WTC11 (cell line): ENCODE measurements around the gene VSX1. TPM values are rescaled to one million over a fixed set of nuclear protein-coding genes. Genes with fewer than 3 reads are reported as not detected.

Experiments used
- ATAC-seq: fragments of 200-7000 bp; cut with Tn5 transposase; 2 replicates; pipeline ENCODE4 v1.10.0; 2021; ENCODE audit warnings: mild to moderate bottlenecking, moderate library complexity
- CTCF ChIA-PET: fragments of 300-600 bp; sonication (Branson Sonifier 250); formaldehyde crosslinking; loops from one replicate; lab custom pipeline; 2021; ENCODE audit warnings: antibody characterized with exemption; lab: Charles Lee
- POLR2A ChIA-PET: fragments of 350-600 bp; sonication (Branson Sonifier 250); formaldehyde crosslinking; loops from one replicate; lab custom pipeline; 2021; ENCODE audit warnings: antibody characterized with exemption; lab: Charles Lee
- DNase-seq: peaks from one replicate; pipeline ENCODE4 v3.0.0; 2021; ENCODE audit warnings: low spot score
- H3K27ac Mint-ChIP-seq: 2 replicates; pipeline ENCODE4 v1.8.0; 2021; ENCODE audit warnings: mixed read lengths
- H3K27me3 Mint-ChIP-seq: 2 replicates; pipeline ENCODE4 v1.8.0; 2021; ENCODE audit warnings: low read depth, mild to moderate bottlenecking, moderate library complexity, mixed read lengths
- H3K36me3 Mint-ChIP-seq: 2 replicates; pipeline ENCODE4 v1.8.0; 2021; ENCODE audit warnings: mixed read lengths
- H3K4me1 Mint-ChIP-seq: 2 replicates; pipeline ENCODE4 v1.8.0; 2022; ENCODE audit warnings: mixed read lengths
- H3K4me3 Mint-ChIP-seq: 2 replicates; pipeline ENCODE4 v1.8.0; 2021; ENCODE audit warnings: mild to moderate bottlenecking, moderate library complexity, mixed read lengths
- H3K9me3 Mint-ChIP-seq: 2 replicates; pipeline ENCODE4 v1.8.0; 2021; ENCODE audit warnings: mixed read lengths
- E2F5 ChIP-seq: sonication (generic); formaldehyde crosslinking; IDR thresholded peaks from 2 replicates; pipeline ENCODE4 v1.8.1; 2022; ENCODE audit warnings: mild to moderate bottlenecking, moderate library complexity, missing genetic modification reagents
- ELF4 ChIP-seq: sonication (generic); formaldehyde crosslinking; IDR thresholded peaks from 2 replicates; pipeline ENCODE4 v1.8.1; 2022; ENCODE audit warnings: low read depth, mild to moderate bottlenecking, moderate library complexity, missing genetic modification reagents
- ESRRA ChIP-seq: sonication (generic); formaldehyde crosslinking; IDR thresholded peaks from 2 replicates; pipeline ENCODE4 v1.8.1; 2022; ENCODE audit warnings: mild to moderate bottlenecking, missing genetic modification reagents, borderline replicate concordance
- ETV6 ChIP-seq: sonication (generic); formaldehyde crosslinking; IDR thresholded peaks from 2 replicates; pipeline ENCODE4 v1.8.1; 2022; ENCODE audit warnings: mild to moderate bottlenecking, missing genetic modification reagents
- JUN ChIP-seq: sonication (generic); formaldehyde crosslinking; IDR thresholded peaks from 2 replicates; pipeline ENCODE4 v1.8.0; 2023; ENCODE audit warnings: mild to moderate bottlenecking, missing genetic modification reagents
- MXD4 ChIP-seq: fragments of 250-450 bp; sonication (Bioruptor Pico); IDR thresholded peaks from 2 replicates; pipeline ENCODE4 v1.8.0; 2021; ENCODE audit warnings: mild to moderate bottlenecking, moderate library complexity, borderline replicate concordance
- MYBL2 ChIP-seq: sonication (generic); formaldehyde crosslinking; IDR thresholded peaks from 2 replicates; pipeline ENCODE4 v1.8.1; 2023; ENCODE audit warnings: mild to moderate bottlenecking, moderate library complexity, missing genetic modification reagents
- NR3C1 ChIP-seq: sonication (generic); formaldehyde crosslinking; conservative IDR thresholded peaks from 2 replicates; pipeline ENCODE4 v1.8.1; 2023; ENCODE audit warnings: low read depth, mild to moderate bottlenecking, missing genetic modification reagents
- PRRX2 ChIP-seq: fragments of 250-450 bp; sonication (Bioruptor Pico); IDR thresholded peaks from 2 replicates; pipeline ENCODE4 v1.8.0; 2021; ENCODE audit warnings: mild to moderate bottlenecking
- TP53 ChIP-seq: sonication (generic); formaldehyde crosslinking; IDR thresholded peaks from 2 replicates; pipeline ENCODE4 v1.8.1; 2023; ENCODE audit warnings: mild to moderate bottlenecking, missing genetic modification reagents
- ZNF232 ChIP-seq: sonication (generic); formaldehyde crosslinking; IDR thresholded peaks from 2 replicates; pipeline ENCODE4 v1.8.0; 2022; ENCODE audit warnings: mild to moderate bottlenecking, missing genetic modification reagents
- ZNF263 ChIP-seq: sonication (generic); formaldehyde crosslinking; IDR thresholded peaks from 2 replicates; pipeline ENCODE4 v1.8.1; 2022; ENCODE audit warnings: low read depth, mild to moderate bottlenecking, moderate library complexity, missing genetic modification reagents
- ZNF671 ChIP-seq: fragments of 250-450 bp; sonication (Bioruptor Pico); IDR thresholded peaks from 2 replicates; pipeline ENCODE4 v1.8.0; 2021; ENCODE audit warnings: mild to moderate bottlenecking
- total RNA-seq: library from RNA; stranded (reverse); gene quantifications from 3 replicates; pipeline ENCODE4 v1.2.3, GENCODE V29; 2021
- TF ChIP-seq, protein P1 (sequence below): sonication (generic); formaldehyde crosslinking; IDR thresholded peaks from 2 replicates; pipeline ENCODE4 v1.8.1; 2023; ENCODE audit warnings: mild to moderate bottlenecking, missing genetic modification reagents, moderate library complexity
- TF ChIP-seq, protein P2 (sequence below): fragments of 250-450 bp; sonication (Bioruptor Pico); IDR thresholded peaks from 2 replicates; pipeline ENCODE4 v1.9.0; 2021; ENCODE audit warnings: mild to moderate bottlenecking, borderline replicate concordance
- TF ChIP-seq, protein P3 (sequence below): sonication (generic); formaldehyde crosslinking; IDR thresholded peaks from 2 replicates; pipeline ENCODE4 v1.8.1; 2023; ENCODE audit warnings: mild to moderate bottlenecking, moderate library complexity, missing genetic modification reagents
- TF ChIP-seq, protein P4 (sequence below): sonication (generic); formaldehyde crosslinking; IDR thresholded peaks from 2 replicates; pipeline ENCODE4 v1.8.1; 2023; ENCODE audit warnings: mild to moderate bottlenecking, missing genetic modification reagents
- TF ChIP-seq, protein P5 (sequence below): fragments of 250-450 bp; sonication (Bioruptor Pico); conservative IDR thresholded peaks from 2 replicates; pipeline ENCODE4 v1.9.0; 2021; ENCODE audit warnings: mild to moderate bottlenecking

Gene VSX1
- total RNA-seq, 1 experiment from 2014 or later = not detected

- TF ChIP-seq ESRRA (CRISPR knock-in tag) (no peak), PRRX2 (no peak)
These were observed 44.4 kb downstream of the VSX1 start (continued) for GRCh38 chr20:25037288-25038102.

- H3K4me1 Mint-ChIP-seq = peaks cover 11% of the 10 kb centered on the region
- TF ChIP-seq, protein P1, sequence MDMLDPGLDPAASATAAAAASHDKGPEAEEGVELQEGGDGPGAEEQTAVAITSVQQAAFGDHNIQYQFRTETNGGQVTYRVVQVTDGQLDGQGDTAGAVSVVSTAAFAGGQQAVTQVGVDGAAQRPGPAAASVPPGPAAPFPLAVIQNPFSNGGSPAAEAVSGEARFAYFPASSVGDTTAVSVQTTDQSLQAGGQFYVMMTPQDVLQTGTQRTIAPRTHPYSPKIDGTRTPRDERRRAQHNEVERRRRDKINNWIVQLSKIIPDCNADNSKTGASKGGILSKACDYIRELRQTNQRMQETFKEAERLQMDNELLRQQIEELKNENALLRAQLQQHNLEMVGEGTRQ (CRISPR knock-in tag) = no peak
- TF ChIP-seq, protein P2, sequence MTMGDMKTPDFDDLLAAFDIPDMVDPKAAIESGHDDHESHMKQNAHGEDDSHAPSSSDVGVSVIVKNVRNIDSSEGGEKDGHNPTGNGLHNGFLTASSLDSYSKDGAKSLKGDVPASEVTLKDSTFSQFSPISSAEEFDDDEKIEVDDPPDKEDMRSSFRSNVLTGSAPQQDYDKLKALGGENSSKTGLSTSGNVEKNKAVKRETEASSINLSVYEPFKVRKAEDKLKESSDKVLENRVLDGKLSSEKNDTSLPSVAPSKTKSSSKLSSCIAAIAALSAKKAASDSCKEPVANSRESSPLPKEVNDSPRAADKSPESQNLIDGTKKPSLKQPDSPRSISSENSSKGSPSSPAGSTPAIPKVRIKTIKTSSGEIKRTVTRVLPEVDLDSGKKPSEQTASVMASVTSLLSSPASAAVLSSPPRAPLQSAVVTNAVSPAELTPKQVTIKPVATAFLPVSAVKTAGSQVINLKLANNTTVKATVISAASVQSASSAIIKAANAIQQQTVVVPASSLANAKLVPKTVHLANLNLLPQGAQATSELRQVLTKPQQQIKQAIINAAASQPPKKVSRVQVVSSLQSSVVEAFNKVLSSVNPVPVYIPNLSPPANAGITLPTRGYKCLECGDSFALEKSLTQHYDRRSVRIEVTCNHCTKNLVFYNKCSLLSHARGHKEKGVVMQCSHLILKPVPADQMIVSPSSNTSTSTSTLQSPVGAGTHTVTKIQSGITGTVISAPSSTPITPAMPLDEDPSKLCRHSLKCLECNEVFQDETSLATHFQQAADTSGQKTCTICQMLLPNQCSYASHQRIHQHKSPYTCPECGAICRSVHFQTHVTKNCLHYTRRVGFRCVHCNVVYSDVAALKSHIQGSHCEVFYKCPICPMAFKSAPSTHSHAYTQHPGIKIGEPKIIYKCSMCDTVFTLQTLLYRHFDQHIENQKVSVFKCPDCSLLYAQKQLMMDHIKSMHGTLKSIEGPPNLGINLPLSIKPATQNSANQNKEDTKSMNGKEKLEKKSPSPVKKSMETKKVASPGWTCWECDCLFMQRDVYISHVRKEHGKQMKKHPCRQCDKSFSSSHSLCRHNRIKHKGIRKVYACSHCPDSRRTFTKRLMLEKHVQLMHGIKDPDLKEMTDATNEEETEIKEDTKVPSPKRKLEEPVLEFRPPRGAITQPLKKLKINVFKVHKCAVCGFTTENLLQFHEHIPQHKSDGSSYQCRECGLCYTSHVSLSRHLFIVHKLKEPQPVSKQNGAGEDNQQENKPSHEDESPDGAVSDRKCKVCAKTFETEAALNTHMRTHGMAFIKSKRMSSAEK (CRISPR knock-in tag) = no peak
- TF ChIP-seq, protein P3, sequence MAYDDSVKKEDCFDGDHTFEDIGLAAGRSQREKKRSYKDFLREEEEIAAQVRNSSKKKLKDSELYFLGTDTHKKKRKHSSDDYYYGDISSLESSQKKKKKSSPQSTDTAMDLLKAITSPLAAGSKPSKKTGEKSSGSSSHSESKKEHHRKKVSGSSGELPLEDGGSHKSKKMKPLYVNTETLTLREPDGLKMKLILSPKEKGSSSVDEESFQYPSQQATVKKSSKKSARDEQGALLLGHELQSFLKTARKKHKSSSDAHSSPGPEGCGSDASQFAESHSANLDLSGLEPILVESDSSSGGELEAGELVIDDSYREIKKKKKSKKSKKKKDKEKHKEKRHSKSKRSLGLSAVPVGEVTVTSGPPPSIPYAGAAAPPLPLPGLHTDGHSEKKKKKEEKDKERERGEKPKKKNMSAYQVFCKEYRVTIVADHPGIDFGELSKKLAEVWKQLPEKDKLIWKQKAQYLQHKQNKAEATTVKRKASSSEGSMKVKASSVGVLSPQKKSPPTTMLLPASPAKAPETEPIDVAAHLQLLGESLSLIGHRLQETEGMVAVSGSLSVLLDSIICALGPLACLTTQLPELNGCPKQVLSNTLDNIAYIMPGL = no peak
- TF ChIP-seq, protein P4, sequence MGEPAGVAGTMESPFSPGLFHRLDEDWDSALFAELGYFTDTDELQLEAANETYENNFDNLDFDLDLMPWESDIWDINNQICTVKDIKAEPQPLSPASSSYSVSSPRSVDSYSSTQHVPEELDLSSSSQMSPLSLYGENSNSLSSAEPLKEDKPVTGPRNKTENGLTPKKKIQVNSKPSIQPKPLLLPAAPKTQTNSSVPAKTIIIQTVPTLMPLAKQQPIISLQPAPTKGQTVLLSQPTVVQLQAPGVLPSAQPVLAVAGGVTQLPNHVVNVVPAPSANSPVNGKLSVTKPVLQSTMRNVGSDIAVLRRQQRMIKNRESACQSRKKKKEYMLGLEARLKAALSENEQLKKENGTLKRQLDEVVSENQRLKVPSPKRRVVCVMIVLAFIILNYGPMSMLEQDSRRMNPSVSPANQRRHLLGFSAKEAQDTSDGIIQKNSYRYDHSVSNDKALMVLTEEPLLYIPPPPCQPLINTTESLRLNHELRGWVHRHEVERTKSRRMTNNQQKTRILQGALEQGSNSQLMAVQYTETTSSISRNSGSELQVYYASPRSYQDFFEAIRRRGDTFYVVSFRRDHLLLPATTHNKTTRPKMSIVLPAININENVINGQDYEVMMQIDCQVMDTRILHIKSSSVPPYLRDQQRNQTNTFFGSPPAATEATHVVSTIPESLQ (CRISPR knock-in tag) = no peak
- TF ChIP-seq ETV6 (CRISPR knock-in tag) (no peak), ZNF232 (CRISPR knock-in tag) (no peak), NR3C1 (no peak), TP53 (no peak), JUN (no peak), ZNF263 (CRISPR knock-in tag) (no peak), ZNF671 (CRISPR knock-in tag) (no peak), E2F5 (CRISPR knock-in tag) (no peak), ELF4 (CRISPR knock-in tag) (no peak), MYBL2 (CRISPR knock-in tag) (no peak), MXD4 (CRISPR knock-in tag) (no peak)
- TF ChIP-seq, protein P5, sequence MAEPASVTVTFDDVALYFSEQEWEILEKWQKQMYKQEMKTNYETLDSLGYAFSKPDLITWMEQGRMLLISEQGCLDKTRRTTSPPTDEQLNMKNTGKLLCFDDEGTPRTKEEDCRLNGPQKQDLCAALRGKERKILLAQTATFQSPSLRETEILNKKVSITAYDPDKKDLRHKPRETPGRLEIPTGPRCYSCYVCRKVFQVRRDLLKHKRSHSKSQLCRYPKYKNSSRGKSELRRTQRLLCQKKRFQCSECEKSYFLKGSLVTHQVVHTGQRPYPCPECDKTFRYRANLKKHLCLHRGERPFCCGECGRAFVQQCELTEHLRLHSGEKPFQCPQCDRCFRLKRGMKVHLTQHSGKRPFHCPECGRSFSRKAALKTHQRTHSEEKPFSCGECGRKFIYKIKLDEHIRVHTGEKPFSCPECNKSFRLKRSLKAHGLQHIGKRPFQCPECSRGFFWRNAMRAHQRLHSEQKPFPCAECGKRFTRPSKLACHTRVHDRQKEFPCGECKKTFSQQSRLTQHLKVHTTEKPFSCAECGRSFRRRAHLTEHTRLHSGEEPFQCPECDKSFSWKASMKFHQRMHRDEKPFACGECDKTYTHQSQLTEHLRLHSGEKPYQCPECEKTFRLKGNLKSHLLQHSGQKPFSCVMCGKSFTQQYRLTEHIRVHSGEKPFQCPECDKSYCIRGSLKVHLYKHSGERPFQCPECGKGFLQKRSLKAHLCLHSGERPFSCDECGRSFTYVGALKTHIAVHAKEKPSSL (CRISPR knock-in tag) = no peak
These were observed 45.5 kb downstream of the VSX1 start for GRCh38 chr20:25036331-25036936.

More at GRCh38 chr20:25036331-25036936, 45.5 kb downstream of the VSX1 start:
- no peaks in the 10 kb centered on the region; the same call in 1 of the 2 replicates for H3K36me3 Mint-ChIP-seq
- POLR2A ChIA-PET = no interaction called here
- H3K27ac Mint-ChIP-seq = no peak overlapping the region
- ATAC-seq (no peak), DNase-seq (no peak)
- no peaks in the 10 kb centered on the region for H3K9me3 Mint-ChIP-seq
- CTCF ChIA-PET = interaction anchor here (2.7 kb wide), 1 partner anchor 29 kb away, joined by 8 read pairs; no protein-coding TSS in a partner anchor
- no peak overlapping the region for H3K4me3 Mint-ChIP-seq
- H3K27me3 Mint-ChIP-seq = peaks cover 5% of the 10 kb centered on the region
